OCI-LY7 (cell line): ENCODE measurements around the gene LYRM9. TPM values are rescaled to one million over a fixed set of nuclear protein-coding genes. Genes with fewer than 3 reads are reported as not detected.
"Not testable (repeated sequence)": the region's sequence is repeated elsewhere in the genome, so short reads cannot be mapped to it uniquely, and the experiment has no call there.

Source experiments
- BruUV-seq: library from RNA; stranded (reverse); fragments of 400-500 nt; replicated peaks from 2 replicates; lab custom pipeline; 2021; lab: Mats Ljungman, UMichigan
- CTCF ChIA-PET: fragments of 300-600 bp; sonication (Branson Sonifier 250); formaldehyde crosslinking; loops from one replicate; lab custom pipeline; 2022; ENCODE audit warnings: antibody characterized with exemption; ENCODE audit not compliant: unreplicated experiment; lab: Charles Lee
- POLR2A ChIA-PET: fragments of 300-600 bp; sonication (Branson Sonifier 250); formaldehyde crosslinking; loops from one replicate; lab custom pipeline; 2022; ENCODE audit warnings: antibody characterized with exemption; lab: Charles Lee
- DNase-seq: peaks from one replicate; pipeline ENCODE4 v3.0.0-alpha.2; 2015; ENCODE audit warnings: low spot score
- H2AFZ ChIP-seq: fragments of 200-600 bp; sonication (generic), shearing (Covaris generic); 2 replicates; pipeline ENCODE4 v1.6.1; 2014; ENCODE audit warnings: mild to moderate bottlenecking, antibody characterized with exemption, low read length, moderate library complexity
- H3K27ac ChIP-seq: fragments of 200-600 bp; sonication (generic); 2 replicates; pipeline ENCODE4 v1.5.1; 2014; ENCODE audit warnings: mixed run types, low read depth, mild to moderate bottlenecking, moderate library complexity, low read length, inconsistent platforms; ENCODE audit not compliant: poor library complexity, severe bottlenecking
- H3K36me3 ChIP-seq: fragments of 200-600 bp; sonication (generic); 2 replicates; pipeline ENCODE4 v1.6.1; 2014; ENCODE audit warnings: mild to moderate bottlenecking, antibody characterized with exemption, low read length, moderate library complexity, mixed read lengths; ENCODE audit not compliant: insufficient read depth
- H3K4me1 ChIP-seq: fragments of 200-600 bp; sonication (generic); 2 replicates; pipeline ENCODE4 v1.5.1; 2014; ENCODE audit warnings: mild to moderate bottlenecking, low read length; ENCODE audit not compliant: insufficient read depth, poor library complexity, severe bottlenecking
- H3K4me2 ChIP-seq: fragments of 200-600 bp; sonication (generic); 2 replicates; pipeline ENCODE4 v1.6.1; 2014; ENCODE audit warnings: mild to moderate bottlenecking, low read length
- H3K4me3 ChIP-seq: fragments of 200-600 bp; sonication (generic); 2 replicates; pipeline ENCODE4 v1.5.1; 2014; ENCODE audit warnings: mild to moderate bottlenecking, low read depth, low read length; ENCODE audit not compliant: poor library complexity, severe bottlenecking
- H3K79me2 ChIP-seq: fragments of 200-600 bp; sonication (generic); 2 replicates; pipeline ENCODE4 v1.6.1; 2016; ENCODE audit warnings: low read depth, mild to moderate bottlenecking, low read length, moderate library complexity, mixed read lengths; ENCODE audit not compliant: insufficient read depth
- H3K9me2 ChIP-seq: fragments of 200-600 bp; sonication (generic); 2 replicates; pipeline ENCODE4 v1.6.1; 2016; ENCODE audit warnings: mild to moderate bottlenecking, low read length, mixed read lengths; ENCODE audit not compliant: insufficient read depth
- H3K9me3 ChIP-seq: fragments of 200-600 bp; sonication (generic); 2 replicates; pipeline ENCODE4 v1.6.1; 2014; ENCODE audit warnings: mild to moderate bottlenecking, mixed run types, low read length, mixed read lengths
- H4K20me1 ChIP-seq: fragments of 200-600 bp; sonication (generic); 2 replicates; pipeline ENCODE4 v1.6.1; 2014; ENCODE audit warnings: mild to moderate bottlenecking, antibody characterized with exemption, low read length, moderate library complexity, mixed read lengths; ENCODE audit not compliant: insufficient read depth
- EZH2phosphoT487 ChIP-seq: fragments of 200-600 bp; sonication (generic); IDR thresholded peaks from 2 replicates; pipeline ENCODE4 v1.6.1; 2018; ENCODE audit warnings: low read depth, borderline replicate concordance, mild to moderate bottlenecking, mixed run types, antibody characterized with exemption, low read length, moderate library complexity, mixed read lengths
- intact Hi-C: fragments of 100-400 bp; cut with micrococcal nuclease; formaldehyde crosslinking; loops from one replicate; pipeline ENCODE4 v1.10.0; 2022; ENCODE audit not compliant: unreplicated experiment
- total RNA-seq, 2 experiments: library from RNA; depleted of rRNA in 1 of 2; stranded (reverse); fragments of >200 nt in 1 of 2; shearing (Covaris generic) in 1 of 2; gene quantifications; 2 replicates each; pipeline ENCODE4 v1.2.3, GENCODE V29; 2014 to 2022
- TF ChIP-seq, protein P1 (sequence below): fragments of 200-600 bp; sonication (generic); conservative IDR thresholded peaks from 2 replicates; pipeline ENCODE4 v1.5.1; 2014; ENCODE audit warnings: mild to moderate bottlenecking, antibody characterized with exemption, low read length, moderate library complexity, mixed read lengths

LYRM9 gene
- total RNA-seq, 2 experiments from 2014 or later = 0.35 to 1.4 TPM

DNA sequence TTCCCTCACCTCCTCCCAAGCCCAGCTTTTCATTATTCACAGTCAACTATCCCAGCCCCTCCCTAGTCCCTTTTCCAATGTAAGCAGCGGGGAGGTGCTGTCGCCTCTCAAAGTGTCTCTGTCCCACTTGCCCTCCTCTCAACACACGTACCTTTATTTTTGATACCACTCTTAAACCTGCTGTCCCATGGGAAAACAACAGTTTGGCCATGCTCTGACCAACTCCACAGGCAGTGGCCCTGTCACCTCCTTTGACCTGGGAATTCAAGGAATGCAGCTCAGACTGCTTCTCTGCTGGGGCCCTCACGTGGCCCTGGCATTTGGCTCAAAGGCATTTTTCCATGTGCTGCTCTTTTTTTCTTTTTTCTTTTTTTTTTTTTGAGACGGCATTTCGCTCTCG, 4.2 kb downstream of the LYRM9 start:
- TF ChIP-seq, protein P1, sequence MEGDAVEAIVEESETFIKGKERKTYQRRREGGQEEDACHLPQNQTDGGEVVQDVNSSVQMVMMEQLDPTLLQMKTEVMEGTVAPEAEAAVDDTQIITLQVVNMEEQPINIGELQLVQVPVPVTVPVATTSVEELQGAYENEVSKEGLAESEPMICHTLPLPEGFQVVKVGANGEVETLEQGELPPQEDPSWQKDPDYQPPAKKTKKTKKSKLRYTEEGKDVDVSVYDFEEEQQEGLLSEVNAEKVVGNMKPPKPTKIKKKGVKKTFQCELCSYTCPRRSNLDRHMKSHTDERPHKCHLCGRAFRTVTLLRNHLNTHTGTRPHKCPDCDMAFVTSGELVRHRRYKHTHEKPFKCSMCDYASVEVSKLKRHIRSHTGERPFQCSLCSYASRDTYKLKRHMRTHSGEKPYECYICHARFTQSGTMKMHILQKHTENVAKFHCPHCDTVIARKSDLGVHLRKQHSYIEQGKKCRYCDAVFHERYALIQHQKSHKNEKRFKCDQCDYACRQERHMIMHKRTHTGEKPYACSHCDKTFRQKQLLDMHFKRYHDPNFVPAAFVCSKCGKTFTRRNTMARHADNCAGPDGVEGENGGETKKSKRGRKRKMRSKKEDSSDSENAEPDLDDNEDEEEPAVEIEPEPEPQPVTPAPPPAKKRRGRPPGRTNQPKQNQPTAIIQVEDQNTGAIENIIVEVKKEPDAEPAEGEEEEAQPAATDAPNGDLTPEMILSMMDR = no peak
- no peak for TF ChIP-seq EZH2phosphoT487
- ChIA-PET POLR2A (no interaction called here), CTCF (no interaction called here)
- Histone ChIP-seq H3K79me2 (no peaks in the 10 kb centered on the region), H3K4me3 (no peak overlapping the region), H3K27ac (no peak overlapping the region), H3K36me3 (no peaks in the 10 kb centered on the region), H3K4me1 (peaks cover 3% of the 10 kb centered on the region), H3K9me2 (no peaks in the 10 kb centered on the region), H4K20me1 (no peaks in the 10 kb centered on the region), H3K4me2 (no peak overlapping the region), H3K9me3 (no peaks in the 10 kb centered on the region), H2AFZ (no peak overlapping the region)
- no TSS peak for BruUV-seq
- intact Hi-C loops = loop anchor here (10.0 kb wide), 1 partner anchor 234 kb away; no protein-coding TSS in a partner anchor
- DNase-seq = no peak

- ChIA-PET POLR2A (no interaction called here), CTCF (no interaction called here)
- no peak for DNase-seq
- no peaks in the 10 kb centered on the region for H3K36me3 ChIP-seq
- H3K4me2 ChIP-seq = no peak overlapping the region
- no peaks in the 10 kb centered on the region for H3K79me2 ChIP-seq
- H3K27ac ChIP-seq = no peak overlapping the region
- BruUV-seq = no TSS peak
- intact Hi-C loops = loop anchor here (10.0 kb wide), 1 partner anchor 233 kb away; no protein-coding TSS in a partner anchor
- H3K4me1 ChIP-seq = no peaks in the 10 kb centered on the region
- TF ChIP-seq EZH2phosphoT487 = no peak
- TF ChIP-seq, protein P1 = no peak
- H2AFZ ChIP-seq = no peak overlapping the region
- no peaks in the 10 kb centered on the region for H3K9me3 ChIP-seq
- H3K4me3 ChIP-seq = no peak overlapping the region
- H4K20me1 ChIP-seq = no peaks in the 10 kb centered on the region
- H3K9me2 ChIP-seq = no peaks in the 10 kb centered on the region
Measured at GRCh38 chr17:27888067-27888466, 5.1 kb downstream of the LYRM9 start.

DNA sequence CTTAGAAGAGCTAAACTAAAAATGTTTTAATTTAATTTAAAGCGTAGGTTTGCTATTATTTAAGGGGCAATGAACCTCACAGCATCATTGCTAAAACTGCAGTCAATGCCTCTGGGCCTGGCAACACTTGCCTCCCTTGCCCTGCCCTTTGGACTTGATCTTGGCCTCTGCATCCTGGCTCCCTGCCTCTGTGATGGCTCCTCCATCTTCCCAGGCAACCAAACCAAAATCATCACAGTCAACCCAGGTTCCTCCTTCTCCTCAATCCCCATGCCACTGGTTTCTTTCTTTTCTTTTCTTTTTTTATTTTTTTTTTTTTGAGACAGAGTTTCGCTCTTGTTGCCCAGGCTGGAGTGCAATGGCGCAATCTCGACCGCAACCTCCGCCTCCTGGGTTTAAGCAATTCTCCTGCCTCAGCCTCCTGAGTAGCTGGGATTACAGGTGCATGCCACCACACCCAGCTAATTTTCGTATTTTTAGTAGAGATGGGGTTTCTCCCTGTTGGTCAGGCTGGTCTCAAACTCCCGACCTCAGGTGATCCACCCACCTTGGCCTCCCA, 6.7 kb downstream of the LYRM9 start:
- H3K4me3 ChIP-seq, H3K79me2 ChIP-seq, H2AFZ ChIP-seq, H3K4me2 ChIP-seq, DNase-seq, H3K27ac ChIP-seq, POLR2A ChIA-PET, H3K9me2 ChIP-seq, CTCF ChIA-PET, H4K20me1 ChIP-seq, BruUV-seq, H3K9me3 ChIP-seq, H3K4me1 ChIP-seq, H3K36me3 ChIP-seq: not testable (repeated sequence)
- intact Hi-C loops = loop anchor here (10.0 kb wide), 1 partner anchor 232 kb away; no protein-coding TSS in a partner anchor
